ENCODE data around the gene ELMO3.

DNA sequence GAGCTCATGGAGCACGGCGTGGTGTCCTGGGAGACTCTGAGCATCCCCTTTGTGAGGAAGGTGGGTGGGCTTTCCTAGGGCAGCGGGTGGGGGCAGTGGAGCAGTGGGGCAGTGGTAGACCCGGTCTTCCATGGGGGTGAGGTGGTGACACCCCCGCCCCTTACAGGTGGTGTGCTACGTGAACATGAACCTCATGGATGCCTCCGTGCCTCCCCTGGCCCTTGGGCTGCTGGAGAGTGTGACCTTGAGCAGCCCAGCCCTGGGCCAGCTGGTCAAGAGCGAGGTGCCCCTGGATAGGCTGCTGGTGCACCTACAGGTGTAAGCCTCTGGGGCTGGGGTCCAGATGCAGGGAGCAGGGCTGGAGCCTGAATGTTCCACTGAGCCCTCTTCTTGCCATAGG, 1.6 kb downstream of the ELMO3 start:
- TF ChIP-seq, protein P1, sequence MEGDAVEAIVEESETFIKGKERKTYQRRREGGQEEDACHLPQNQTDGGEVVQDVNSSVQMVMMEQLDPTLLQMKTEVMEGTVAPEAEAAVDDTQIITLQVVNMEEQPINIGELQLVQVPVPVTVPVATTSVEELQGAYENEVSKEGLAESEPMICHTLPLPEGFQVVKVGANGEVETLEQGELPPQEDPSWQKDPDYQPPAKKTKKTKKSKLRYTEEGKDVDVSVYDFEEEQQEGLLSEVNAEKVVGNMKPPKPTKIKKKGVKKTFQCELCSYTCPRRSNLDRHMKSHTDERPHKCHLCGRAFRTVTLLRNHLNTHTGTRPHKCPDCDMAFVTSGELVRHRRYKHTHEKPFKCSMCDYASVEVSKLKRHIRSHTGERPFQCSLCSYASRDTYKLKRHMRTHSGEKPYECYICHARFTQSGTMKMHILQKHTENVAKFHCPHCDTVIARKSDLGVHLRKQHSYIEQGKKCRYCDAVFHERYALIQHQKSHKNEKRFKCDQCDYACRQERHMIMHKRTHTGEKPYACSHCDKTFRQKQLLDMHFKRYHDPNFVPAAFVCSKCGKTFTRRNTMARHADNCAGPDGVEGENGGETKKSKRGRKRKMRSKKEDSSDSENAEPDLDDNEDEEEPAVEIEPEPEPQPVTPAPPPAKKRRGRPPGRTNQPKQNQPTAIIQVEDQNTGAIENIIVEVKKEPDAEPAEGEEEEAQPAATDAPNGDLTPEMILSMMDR (IDR thresholded peaks at IDR 0.05), result no peak
- no peak for TF ChIP-seq POLR2A (IDR thresholded peaks at IDR 0.05)
